ENCODE data around the gene CTPS1. TPM values are rescaled to one million over a fixed set of nuclear protein-coding genes. Genes with fewer than 3 reads are reported as not detected.

Gene CTPS1
- total RNA-seq, 1 donor from 2014 or later, result 21.7 TPM

GRCh38 chr1:40980068-40980452, 564 bp downstream of the CTPS1 start:
- peak; percentile 29 for ATAC-seq
- Histone ChIP-seq H3K4me3 (peak overlapping the region; percentile 66), H3K27me3 (no peaks in the 10 kb centered on the region), H3K36me3 (peaks cover 12% of the 10 kb centered on the region), H3K4me1 (peaks cover 35% of the 10 kb centered on the region), H3K9me3 (no peaks in the 10 kb centered on the region), H3K27ac (peak overlapping the region; percentile 88)
- no peak for TF ChIP-seq CTCF (IDR thresholded peaks at IDR 0.05)
- intact Hi-C loops (cut with DNase I), result no loop called here
- no peak for DNase-seq

GRCh38 chr1:40980453-40981121, 1.1 kb downstream of the CTPS1 start:
- H3K4me1 ChIP-seq, result peaks cover 40% of the 10 kb centered on the region
- TF ChIP-seq CTCF (IDR thresholded peaks at IDR 0.05), result no peak

GRCh38 chr1:40981691-40982448, 2.4 kb downstream of the CTPS1 start:
- Histone ChIP-seq H3K27ac (peak overlapping the region; percentile 26), H3K9me3 (no peaks in the 10 kb centered on the region), H3K4me3 (peak overlapping the region; percentile 66), H3K27me3 (no peaks in the 10 kb centered on the region), H3K36me3 (peaks cover 13% of the 10 kb centered on the region), H3K4me1 (peaks cover 42% of the 10 kb centered on the region)
- ATAC-seq (no peak), DNase-seq (no peak)
- no peak for TF ChIP-seq CTCF (IDR thresholded peaks at IDR 0.05)
- intact Hi-C loops (cut with DNase I), result no loop called here

More at GRCh38 chr1:40980453-40981121, 1.1 kb downstream of the CTPS1 start:
- DNase-seq (peak; percentile 73), ATAC-seq (no peak)
- Histone ChIP-seq H3K9me3 (no peaks in the 10 kb centered on the region), H3K4me3 (peak overlapping the region; percentile 66), H3K36me3 (peaks cover 13% of the 10 kb centered on the region), H3K27me3 (no peaks in the 10 kb centered on the region), H3K27ac (peak overlapping the region; percentile 88)
- intact Hi-C loops (cut with DNase I), result no loop called here

GRCh38 chr1:40982721-40983120, 3.2 kb downstream of the CTPS1 start:
- DNase-seq (no peak), ATAC-seq (no peak)
- H3K36me3 ChIP-seq, result peaks cover 15% of the 10 kb centered on the region
- intact Hi-C loops (cut with DNase I), result no loop called here
- H3K27me3 ChIP-seq, result no peaks in the 10 kb centered on the region
- H3K9me3 ChIP-seq, result no peaks in the 10 kb centered on the region
- no peak overlapping the region for H3K4me3 ChIP-seq
- H3K4me1 ChIP-seq, result peaks cover 46% of the 10 kb centered on the region
- no peak overlapping the region for H3K27ac ChIP-seq
- TF ChIP-seq CTCF (IDR thresholded peaks at IDR 0.05), result no peak

GRCh38 chr1:40983286-40983685, 3.8 kb downstream of the CTPS1 start:
- H3K4me3 ChIP-seq, result no peak overlapping the region
- no peak overlapping the region for H3K27ac ChIP-seq
- no peak for ATAC-seq
- peaks cover 21% of the 10 kb centered on the region for H3K36me3 ChIP-seq
- no peak for TF ChIP-seq CTCF (IDR thresholded peaks at IDR 0.05)
- peaks cover 46% of the 10 kb centered on the region for H3K4me1 ChIP-seq
- H3K27me3 ChIP-seq, result no peaks in the 10 kb centered on the region
- DNase-seq, result no peak
- intact Hi-C loops (cut with DNase I), result no loop called here
- no peaks in the 10 kb centered on the region for H3K9me3 ChIP-seq
